ENCODE measurements around the gene TMSB10. TPM values are rescaled to one million over a fixed set of nuclear protein-coding genes. Genes with fewer than 3 reads are reported as not detected.
A peak's percentile ranks its signal among the peaks of the same experiment; 100 is the strongest.
"Not testable (repeated sequence)": the region's sequence is repeated elsewhere in the genome, so short reads cannot be mapped to it uniquely, and the experiment has no call there.

The TMSB10 gene
- total RNA-seq, 2 experiments from 2014 or later, result 5,491 to 5,845 TPM

- peak; percentile 98 for DNase-seq
- Mint-ChIP-seq H3K36me3 (ENCODE audit: low read depth) (peaks cover 6% of the 10 kb centered on the region), H3K27me3 (no peaks in the 10 kb centered on the region), H3K27ac (peak overlapping the region; percentile 90), H3K4me1 (peaks cover 53% of the 10 kb centered on the region), H3K9me3 (no peaks in the 10 kb centered on the region), H3K4me3 (peak overlapping the region; percentile 79)
- ChIA-PET CTCF (interaction anchor here (0.6 to 6.5 kb wide), 90 partner anchors 8 to 1256 kb away, joined by 3 to 179 read pairs (median 4); partner anchors contain the start of genes KCMF1, SUCLG1, TGOLN2 and TMSB10), POLR2A (interaction anchor here (0.6 to 3.2 kb wide), 5 partner anchors 15 to 44 kb away, joined by 3 to 21 read pairs (median 6); partner anchors contain the start of gene TMSB10)
Observed at GRCh38 chr2:84925724-84926376, 20.4 kb downstream of the TMSB10 start.

- ChIA-PET CTCF (interaction anchor here (1.2 to 6.5 kb wide), 5 partner anchors 14 to 374 kb away, joined by 4 to 179 read pairs (median 20); partner anchors contain the start of gene TRABD2A), POLR2A (interaction anchor here (1.7 to 3.2 kb wide), 2 partner anchors 19 to 21 kb away, joined by 6 to 21 read pairs; partner anchors contain the start of gene TMSB10)
- DNase-seq, result no peak
- Mint-ChIP-seq H3K27me3 (no peaks in the 10 kb centered on the region), H3K9me3 (peaks cover 3% of the 10 kb centered on the region), H3K4me1 (peaks cover 67% of the 10 kb centered on the region), H3K4me3 (peak overlapping the region; percentile 79), H3K27ac (peak overlapping the region; percentile 90), H3K36me3 (ENCODE audit: low read depth) (peaks cover 14% of the 10 kb centered on the region)
Observed at GRCh38 chr2:84927275-84927627, 21.8 kb downstream of the TMSB10 start.

GRCh38 chr2:84931384-84931821, 25.9 kb downstream of the TMSB10 start:
- peaks cover 49% of the 10 kb centered on the region for H3K4me1 Mint-ChIP-seq
- ChIA-PET POLR2A (no interaction called here), CTCF (interaction anchor here (0.6 to 2.0 kb wide), 5 partner anchors 12 to 84 kb away, joined by 3 to 5 read pairs (median 4); partner anchors contain the start of gene TRABD2A)
- no peak overlapping the region for H3K4me3 Mint-ChIP-seq
- no peaks in the 10 kb centered on the region for H3K27me3 Mint-ChIP-seq
- peaks cover 21% of the 10 kb centered on the region for H3K36me3 Mint-ChIP-seq (ENCODE audit: low read depth)
- DNase-seq, result no peak
- peaks cover 3% of the 10 kb centered on the region for H3K9me3 Mint-ChIP-seq
- peak overlapping the region; percentile 57 for H3K27ac Mint-ChIP-seq

- H3K27ac Mint-ChIP-seq, result peak overlapping the region; percentile 95
- H3K36me3 Mint-ChIP-seq (ENCODE audit: low read depth), result peaks cover 32% of the 10 kb centered on the region
- H3K4me1 Mint-ChIP-seq, result peaks cover 65% of the 10 kb centered on the region
- no peaks in the 10 kb centered on the region for H3K27me3 Mint-ChIP-seq
- ChIA-PET CTCF (interaction anchor here (0.8 to 15.1 kb wide), 4 partner anchors 8 to 32 kb away, joined by 3 to 179 read pairs (median 16); partner anchors contain the start of gene KCMF1), POLR2A (interaction anchor here (1.0 to 1.7 kb wide), 2 partner anchors 30 to 31 kb away, joined by 5 to 8 read pairs; no protein-coding TSS in a partner anchor)
- peak overlapping the region; percentile 32 for H3K4me3 Mint-ChIP-seq
- no peaks in the 10 kb centered on the region for H3K9me3 Mint-ChIP-seq
- peak; percentile 43 for DNase-seq
Observed at GRCh38 chr2:84938194-84938879, 32.9 kb downstream of the TMSB10 start.

- Mint-ChIP-seq H3K9me3 (no peaks in the 10 kb centered on the region), H3K36me3 (ENCODE audit: low read depth) (peaks cover 37% of the 10 kb centered on the region), H3K4me3 (peak overlapping the region; percentile 59), H3K4me1 (peaks cover 66% of the 10 kb centered on the region), H3K27me3 (no peaks in the 10 kb centered on the region), H3K27ac (peak overlapping the region; percentile 95)
- ChIA-PET POLR2A (interaction anchor here (0.6 to 1.7 kb wide), 4 partner anchors 27 to 32 kb away, joined by 3 to 8 read pairs (median 4); partner anchors contain the start of gene KCMF1), CTCF (interaction anchor here (0.6 to 15.1 kb wide), 9 partner anchors 10 to 92 kb away, joined by 3 to 179 read pairs (median 3); partner anchors contain the start of gene KCMF1)
- DNase-seq, result peak; percentile 86
Observed at GRCh38 chr2:84939426-84940087, 34.1 kb downstream of the TMSB10 start.

- DNase-seq, result no peak
- Mint-ChIP-seq H3K4me1 (peaks cover 72% of the 10 kb centered on the region), H3K4me3 (peak overlapping the region; percentile 59), H3K27me3 (no peaks in the 10 kb centered on the region), H3K27ac (peak overlapping the region; percentile 95), H3K36me3 (ENCODE audit: low read depth) (peaks cover 42% of the 10 kb centered on the region), H3K9me3 (no peaks in the 10 kb centered on the region)
- ChIA-PET CTCF (interaction anchor here (0.8 to 15.1 kb wide), 8 partner anchors 10 to 89 kb away, joined by 3 to 179 read pairs (median 4); partner anchors contain the start of gene KCMF1), POLR2A (interaction anchor here (1.0 to 1.7 kb wide), 3 partner anchors 29 to 32 kb away, joined by 3 to 8 read pairs (median 3); partner anchors contain the start of gene KCMF1)
Observed at GRCh38 chr2:84940088-84940470, 34.6 kb downstream of the TMSB10 start.

GRCh38 chr2:84940831-84941412, 35.5 kb downstream of the TMSB10 start:
- H3K27ac Mint-ChIP-seq, result no peak overlapping the region
- no peak overlapping the region for H3K4me3 Mint-ChIP-seq
- DNase-seq, result no peak
- no peaks in the 10 kb centered on the region for H3K9me3 Mint-ChIP-seq
- H3K27me3 Mint-ChIP-seq, result no peaks in the 10 kb centered on the region
- peaks cover 40% of the 10 kb centered on the region for H3K36me3 Mint-ChIP-seq (ENCODE audit: low read depth)
- CTCF ChIA-PET, result interaction anchor here (0.8 to 15.1 kb wide), 5 partner anchors 14 to 59 kb away, joined by 3 to 179 read pairs (median 16); partner anchors contain the start of gene KCMF1
- POLR2A ChIA-PET, result interaction anchor here (0.6 kb wide), 1 partner anchor 15 kb away, joined by 3 read pairs; no protein-coding TSS in a partner anchor
- H3K4me1 Mint-ChIP-seq, result peaks cover 77% of the 10 kb centered on the region

- CTCF ChIA-PET, result interaction anchor here (0.7 to 15.1 kb wide), 3 partner anchors 18 to 61 kb away, joined by 3 to 179 read pairs (median 29); partner anchors contain the start of gene KCMF1
- Mint-ChIP-seq H3K4me1 (peaks cover 75% of the 10 kb centered on the region), H3K27ac (peak overlapping the region; percentile 27), H3K27me3 (no peaks in the 10 kb centered on the region), H3K4me3 (no peak overlapping the region), H3K9me3 (no peaks in the 10 kb centered on the region), H3K36me3 (ENCODE audit: low read depth) (peaks cover 33% of the 10 kb centered on the region)
- DNase-seq, result no peak
- POLR2A ChIA-PET, result no interaction called here
Observed at GRCh38 chr2:84942166-84942565, 36.7 kb downstream of the TMSB10 start.

GRCh38 chr2:84942964-84943421, 37.5 kb downstream of the TMSB10 start:
- peaks cover 31% of the 10 kb centered on the region for H3K36me3 Mint-ChIP-seq (ENCODE audit: low read depth)
- H3K4me3 Mint-ChIP-seq, result no peak overlapping the region
- peaks cover 73% of the 10 kb centered on the region for H3K4me1 Mint-ChIP-seq
- peak overlapping the region; percentile 51 for H3K27ac Mint-ChIP-seq
- H3K9me3 Mint-ChIP-seq, result no peaks in the 10 kb centered on the region
- no peaks in the 10 kb centered on the region for H3K27me3 Mint-ChIP-seq
- DNase-seq, result no peak
- POLR2A ChIA-PET, result no interaction called here
- CTCF ChIA-PET, result interaction anchor here (0.6 to 15.1 kb wide), 9 partner anchors 12 to 45 kb away, joined by 3 to 179 read pairs (median 4); partner anchors contain the start of gene KCMF1

- no peak overlapping the region for H3K4me3 Mint-ChIP-seq
- peak overlapping the region; percentile 61 for H3K27ac Mint-ChIP-seq
- ChIA-PET CTCF (interaction anchor here (1.6 to 15.1 kb wide), 4 partner anchors 10 to 21 kb away, joined by 3 to 179 read pairs (median 4); no protein-coding TSS in a partner anchor), POLR2A (no interaction called here)
- H3K36me3 Mint-ChIP-seq (ENCODE audit: low read depth), result peaks cover 35% of the 10 kb centered on the region
- H3K27me3 Mint-ChIP-seq, result no peaks in the 10 kb centered on the region
- H3K4me1 Mint-ChIP-seq, result peaks cover 62% of the 10 kb centered on the region
- no peaks in the 10 kb centered on the region for H3K9me3 Mint-ChIP-seq
- no peak for DNase-seq
Observed at GRCh38 chr2:84944295-84944909, 38.9 kb downstream of the TMSB10 start.

- not testable (repeated sequence) for H3K9me3 Mint-ChIP-seq, H3K4me3 Mint-ChIP-seq, H3K27me3 Mint-ChIP-seq
- Mint-ChIP-seq H3K36me3 (ENCODE audit: low read depth) (peaks cover 33% of the 10 kb centered on the region), H3K4me1 (peaks cover 55% of the 10 kb centered on the region), H3K27ac (peak overlapping the region; percentile 92)
- peak; percentile 48 for DNase-seq
- CTCF ChIA-PET, result interaction anchor here (0.6 to 15.1 kb wide), 12 partner anchors 8 to 353 kb away, joined by 3 to 179 read pairs (median 4); no protein-coding TSS in a partner anchor
- POLR2A ChIA-PET, result interaction anchor here (0.7 to 1.9 kb wide), 5 partner anchors 13 to 47 kb away, joined by 3 to 6 read pairs (median 5); no protein-coding TSS in a partner anchor
Observed at GRCh38 chr2:84945838-84946203, 40.4 kb downstream of the TMSB10 start.
